Measurements from ENCODE around the gene ZNF592. TPM values are rescaled to one million over a fixed set of nuclear protein-coding genes. Genes with fewer than 3 reads are reported as not detected.
A peak's percentile ranks its signal among the peaks of the same experiment; 100 is the strongest.

The ZNF592 gene
- total and polyA plus RNA-seq, 2 donors (not counting 3 experiments of a cell fraction or from before 2014, with no cell fraction given): 12.3 to 21.1 TPM

DNA sequence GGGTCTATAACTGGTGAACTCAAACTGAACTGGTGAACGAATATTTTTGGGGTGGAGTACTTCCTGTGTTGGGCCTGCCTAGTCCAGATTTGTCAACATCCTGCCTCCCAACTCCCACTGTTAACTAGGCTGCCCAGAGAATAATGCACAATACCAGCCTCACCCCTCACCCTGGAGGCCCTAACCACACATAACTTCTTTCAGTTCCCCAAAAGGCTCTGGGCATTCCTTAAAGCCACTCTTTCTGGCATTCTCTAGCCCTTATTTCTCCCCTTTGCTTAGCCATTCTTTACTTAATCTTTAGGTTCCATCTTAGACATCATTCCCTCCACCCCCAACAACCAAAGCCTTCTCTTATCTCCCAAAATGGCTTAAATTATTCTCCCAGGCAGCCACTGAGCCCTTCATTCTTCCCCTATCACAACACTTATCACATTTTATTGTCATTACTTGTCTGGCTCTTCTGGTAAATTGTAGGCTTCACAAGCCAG lies 23.3 kb upstream of the ZNF592 start:
- H3K27me3 ChIP-seq (ENCODE audit: control insufficient read depth in 2 of 2, insufficient read depth in 2 of 2, low read length in 2 of 2): no peaks in the 10 kb centered on the region
- TF ChIP-seq, protein P1, sequence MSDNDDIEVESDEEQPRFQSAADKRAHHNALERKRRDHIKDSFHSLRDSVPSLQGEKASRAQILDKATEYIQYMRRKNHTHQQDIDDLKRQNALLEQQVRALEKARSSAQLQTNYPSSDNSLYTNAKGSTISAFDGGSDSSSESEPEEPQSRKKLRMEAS (IDR thresholded peaks at IDR 0.05; ENCODE audit: insufficient read depth, insufficient read length): no peak
- TF ChIP-seq POLR2A (IDR thresholded peaks at IDR 0.05; ENCODE audit: low read depth, low read length) (peak; percentile 25), EZH2 (IDR thresholded peaks at IDR 0.05; ENCODE audit: borderline replicate concordance, low read depth, low read length, severe bottlenecking) (no peak), POLR2AphosphoS5 (IDR thresholded peaks at IDR 0.05; ENCODE audit: insufficient read depth, low read depth, low read length) (peak; percentile 40), MYC (IDR thresholded peaks at IDR 0.05; ENCODE audit: low read depth, low read length) (no peak), GATA2 (IDR thresholded peaks at IDR 0.05; ENCODE audit: insufficient read depth, insufficient read length, low read depth, low read length) (no peak), JUN (IDR thresholded peaks at IDR 0.05; ENCODE audit: borderline replicate concordance, insufficient read depth, insufficient read length, low read depth) (no peak), FOS (IDR thresholded peaks at IDR 0.05; ENCODE audit: borderline replicate concordance, insufficient read depth, low read length) (no peak)
- FAIRE-seq (peak; percentile 73), DNase-seq (ENCODE audit: low read depth, low spot score) (peak; percentile 52)
- no peaks in the 10 kb centered on the region for H3K9me1 ChIP-seq (replicated peaks; ENCODE audit: control insufficient read depth, extremely low read depth, insufficient read depth, low read length)
- H3K9ac ChIP-seq (replicated peaks; ENCODE audit: extremely low read depth, insufficient read depth, low read length): no peak overlapping the region
- peak overlapping the region; percentile 7 for H3K4me2 ChIP-seq (ENCODE audit: insufficient read depth, low read length)
- H3K79me2 ChIP-seq (ENCODE audit: control insufficient read depth, insufficient read depth, low read length): no peaks in the 10 kb centered on the region
- no peaks in the 10 kb centered on the region for H4K20me1 ChIP-seq (replicated peaks; ENCODE audit: control insufficient read depth, extremely low read depth, insufficient read depth, low read length)
- peaks cover 7% of the 10 kb centered on the region for H3K4me1 ChIP-seq (ENCODE audit: control insufficient read depth, extremely low read depth, insufficient read depth, low read length)
- H3K9me3 ChIP-seq (replicated peaks; ENCODE audit: control insufficient read depth, insufficient read depth, low read length): no peaks in the 10 kb centered on the region
- POLR2A ChIA-PET: no interaction called here
- intact Hi-C loops (cut with micrococcal nuclease): no loop called here
- BruUV-seq (replicated peaks): no TSS peak
- H3K4me3 ChIP-seq (replicated peaks in 1 of 3; ENCODE audit: insufficient read depth in 1 of 3, low read depth in 1 of 3, low read length in 3 of 3): no peak overlapping the region
- dilution Hi-C loops (cut with MboI; ENCODE audit: extremely low pct_ligation_motif_present, low sequenced_read_pairs): no loop called here
- no peak overlapping the region for H3K27ac ChIP-seq (ENCODE audit: insufficient read depth, low read depth, low read length)
- peak overlapping the region; percentile 94 for H2AFZ ChIP-seq (ENCODE audit: low read depth, low read length)
- CTCF ChIA-PET: interaction anchor here (0.6 to 1.5 kb wide), 3 partner anchors 9 to 203 kb away, joined by 3 to 5 read pairs (median 3); partner anchors contain the start of gene SEC11A
- no peaks in the 10 kb centered on the region for H3K36me3 ChIP-seq (ENCODE audit: control insufficient read depth in 2 of 2, extremely low read depth in 1 of 2, insufficient read depth in 2 of 2, low read length in 2 of 2)

DNA sequence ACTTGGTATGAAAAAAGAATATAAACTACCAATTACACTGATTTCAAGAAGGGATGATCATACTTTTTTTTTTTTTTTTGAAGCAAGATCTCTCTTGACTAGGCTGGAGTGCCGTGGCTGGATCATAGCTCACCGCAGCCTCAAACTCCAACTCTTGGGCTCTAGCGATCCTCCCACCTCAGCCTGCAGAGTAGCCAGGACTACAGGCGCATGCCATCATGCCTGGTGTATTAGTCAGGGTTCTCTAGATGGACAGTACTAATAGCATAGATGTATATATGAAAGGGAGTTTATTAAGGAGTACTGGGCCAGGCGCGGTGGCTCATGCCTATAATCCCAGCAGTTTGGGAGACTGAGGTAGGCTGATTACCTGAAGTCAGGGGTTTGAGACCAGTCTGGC lies 21.0 kb upstream of the ZNF592 start:
- TF ChIP-seq EZH2 (IDR thresholded peaks at IDR 0.05; ENCODE audit: borderline replicate concordance, low read depth, low read length, severe bottlenecking) (no peak), JUN (IDR thresholded peaks at IDR 0.05; ENCODE audit: borderline replicate concordance, insufficient read depth, insufficient read length, low read depth) (no peak), POLR2A (IDR thresholded peaks at IDR 0.05; ENCODE audit: low read depth, low read length) (no peak), POLR2AphosphoS5 (IDR thresholded peaks at IDR 0.05; ENCODE audit: insufficient read depth, low read depth, low read length) (no peak), GATA2 (IDR thresholded peaks at IDR 0.05; ENCODE audit: insufficient read depth, insufficient read length, low read depth, low read length) (no peak), FOS (IDR thresholded peaks at IDR 0.05; ENCODE audit: borderline replicate concordance, insufficient read depth, low read length) (no peak), MYC (IDR thresholded peaks at IDR 0.05; ENCODE audit: low read depth, low read length) (no peak)
- TF ChIP-seq, protein P1 (IDR thresholded peaks at IDR 0.05; ENCODE audit: insufficient read depth, insufficient read length): no peak
- TF ChIP-seq, protein P2, sequence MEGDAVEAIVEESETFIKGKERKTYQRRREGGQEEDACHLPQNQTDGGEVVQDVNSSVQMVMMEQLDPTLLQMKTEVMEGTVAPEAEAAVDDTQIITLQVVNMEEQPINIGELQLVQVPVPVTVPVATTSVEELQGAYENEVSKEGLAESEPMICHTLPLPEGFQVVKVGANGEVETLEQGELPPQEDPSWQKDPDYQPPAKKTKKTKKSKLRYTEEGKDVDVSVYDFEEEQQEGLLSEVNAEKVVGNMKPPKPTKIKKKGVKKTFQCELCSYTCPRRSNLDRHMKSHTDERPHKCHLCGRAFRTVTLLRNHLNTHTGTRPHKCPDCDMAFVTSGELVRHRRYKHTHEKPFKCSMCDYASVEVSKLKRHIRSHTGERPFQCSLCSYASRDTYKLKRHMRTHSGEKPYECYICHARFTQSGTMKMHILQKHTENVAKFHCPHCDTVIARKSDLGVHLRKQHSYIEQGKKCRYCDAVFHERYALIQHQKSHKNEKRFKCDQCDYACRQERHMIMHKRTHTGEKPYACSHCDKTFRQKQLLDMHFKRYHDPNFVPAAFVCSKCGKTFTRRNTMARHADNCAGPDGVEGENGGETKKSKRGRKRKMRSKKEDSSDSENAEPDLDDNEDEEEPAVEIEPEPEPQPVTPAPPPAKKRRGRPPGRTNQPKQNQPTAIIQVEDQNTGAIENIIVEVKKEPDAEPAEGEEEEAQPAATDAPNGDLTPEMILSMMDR (IDR thresholded peaks at IDR 0.05; ENCODE audit: extremely low read depth in 1 of 2, insufficient read depth in 1 of 2, low read depth in 1 of 2, low read length in 2 of 2): no peak
- DNase-seq (ENCODE audit: low read depth, low spot score): no peak
- dilution Hi-C loops (cut with MboI; ENCODE audit: extremely low pct_ligation_motif_present, low sequenced_read_pairs) (no loop called here), intact Hi-C loops (cut with micrococcal nuclease) (no loop called here)
- Histone ChIP-seq H3K27ac (ENCODE audit: insufficient read depth, low read depth, low read length) (no peak overlapping the region), H3K4me2 (ENCODE audit: insufficient read depth, low read length) (no peak overlapping the region), H3K4me1 (ENCODE audit: control insufficient read depth, extremely low read depth, insufficient read depth, low read length) (peaks cover 7% of the 10 kb centered on the region), H3K4me3 (replicated peaks in 1 of 3; ENCODE audit: insufficient read depth in 1 of 3, low read depth in 1 of 3, low read length in 3 of 3) (no peak overlapping the region), H3K27me3 (ENCODE audit: control insufficient read depth in 2 of 2, insufficient read depth in 2 of 2, low read length in 2 of 2) (no peaks in the 10 kb centered on the region), H3K9ac (replicated peaks; ENCODE audit: extremely low read depth, insufficient read depth, low read length) (no peak overlapping the region), H2AFZ (ENCODE audit: low read depth, low read length) (no peak overlapping the region), H4K20me1 (replicated peaks; ENCODE audit: control insufficient read depth, extremely low read depth, insufficient read depth, low read length) (no peaks in the 10 kb centered on the region), H3K9me3 (replicated peaks; ENCODE audit: control insufficient read depth, insufficient read depth, low read length) (no peaks in the 10 kb centered on the region), H3K36me3 (ENCODE audit: control insufficient read depth in 2 of 2, extremely low read depth in 1 of 2, insufficient read depth in 2 of 2, low read length in 2 of 2) (no peaks in the 10 kb centered on the region), H3K79me2 (ENCODE audit: control insufficient read depth, insufficient read depth, low read length) (no peaks in the 10 kb centered on the region), H3K9me1 (replicated peaks; ENCODE audit: control insufficient read depth, extremely low read depth, insufficient read depth, low read length) (no peaks in the 10 kb centered on the region)
- no peak for FAIRE-seq
- BruUV-seq (replicated peaks): no TSS peak
- ChIA-PET POLR2A (no interaction called here), CTCF (no interaction called here)
